ENCODE data around the gene NFKBIL1.

The NFKBIL1 gene

GRCh38 chr6:31567531-31568370 lies 20.3 kb downstream of the NFKBIL1 start:
- no peak for DNase-seq

GRCh38 chr6:31568537-31568961 lies 21.1 kb downstream of the NFKBIL1 start:
- no peak for DNase-seq

- DNase-seq = no peak
Observed at GRCh38 chr6:31569861-31570536, 22.6 kb downstream of the NFKBIL1 start.

- DNase-seq = no peak
Observed at GRCh38 chr6:31572041-31572911, 24.9 kb downstream of the NFKBIL1 start, which contains the start of gene LTA. TSS of gene LTA (plus strand) at chr6:31572289. CDS start at chr6:31572743, 454 bp downstream.

GRCh38 chr6:31573239-31574105 lies 26.1 kb downstream of the NFKBIL1 start:
- no peak for DNase-seq

GRCh38 chr6:31574106-31575061 lies 27.0 kb downstream of the NFKBIL1 start:
- no peak for DNase-seq

GRCh38 chr6:31575335-31575901 lies 28.0 kb downstream of the NFKBIL1 start, which contains the start of gene TNF:
TSS of gene TNF (plus strand) at chr6:31575565. CDS start at chr6:31575742, 177 bp downstream.
- no peak for DNase-seq

- no peak for DNase-seq
Observed at GRCh38 chr6:31575952-31576685, 28.7 kb downstream of the NFKBIL1 start.

GRCh38 chr6:31576897-31577578 lies 29.6 kb downstream of the NFKBIL1 start:
- no peak for DNase-seq

GRCh38 chr6:31577579-31577966 lies 30.2 kb downstream of the NFKBIL1 start:
- DNase-seq = no peak

- DNase-seq = no peak
Observed at GRCh38 chr6:31578184-31579118, 31.0 kb downstream of the NFKBIL1 start.

- no peak for DNase-seq
Observed at GRCh38 chr6:31579119-31579505, 31.7 kb downstream of the NFKBIL1 start.

- no peak for DNase-seq
Observed at GRCh38 chr6:31579546-31580437, 32.4 kb downstream of the NFKBIL1 start.

GRCh38 chr6:31580438-31580740 lies 33.0 kb downstream of the NFKBIL1 start:
- no peak for DNase-seq

GRCh38 chr6:31580807-31581433 lies 33.5 kb downstream of the NFKBIL1 start:
- peak; percentile 71 for DNase-seq

GRCh38 chr6:31581434-31582229 lies 34.2 kb downstream of the NFKBIL1 start:
- no peak for DNase-seq
